RWPE2 (cell line): ENCODE results near the gene SLC35B3.
"Not testable (repeated sequence)": the region's sequence is repeated elsewhere in the genome, so short reads cannot be mapped to it uniquely, and the experiment has no call there.

ENCODE experiments used
- ATAC-seq: fragments of 200-7000 bp; cut with Tn5 transposase; 3 replicates; pipeline ENCODE4 v1.9.1; 2021; ENCODE audit warnings: low read depth
- DNase-seq: peaks from one replicate; pipeline ENCODE4 v3.0.0-alpha.2; 2020; ENCODE audit warnings: low spot score
- H3K27ac ChIP-seq: fragments of 450-650 bp; 2 replicates; pipeline ENCODE4 v1.5.1; 2017; ENCODE audit warnings: mild to moderate bottlenecking; ENCODE audit not compliant: poor library complexity, severe bottlenecking
- H3K27me3 ChIP-seq: fragments of 250-450 bp; sonication (Bioruptor Pico); 2 replicates; pipeline ENCODE4 v1.5.1; 2021; ENCODE audit warnings: mild to moderate bottlenecking, moderate library complexity; ENCODE audit not compliant: insufficient read depth, poor library complexity, severe bottlenecking
- H3K36me3 ChIP-seq: fragments of 250-450 bp; sonication (Bioruptor Pico); 2 replicates; pipeline ENCODE4 v1.5.1; 2020; ENCODE audit warnings: low read depth, mild to moderate bottlenecking, moderate library complexity
- H3K4me1 ChIP-seq: fragments of 250-450 bp; sonication (Bioruptor Pico); 2 replicates; pipeline ENCODE4 v1.5.1; 2021; ENCODE audit warnings: mild to moderate bottlenecking, moderate library complexity; ENCODE audit not compliant: insufficient read depth, poor library complexity, severe bottlenecking
- H3K4me3 ChIP-seq: fragments of 250-450 bp; sonication (Bioruptor Pico); 2 replicates; pipeline ENCODE4 v1.5.1; 2021; ENCODE audit warnings: mild to moderate bottlenecking, moderate library complexity; ENCODE audit not compliant: severe bottlenecking
- H3K9me3 ChIP-seq: fragments of 250-450 bp; sonication (Bioruptor Pico); 2 replicates; pipeline ENCODE4 v1.5.1; 2021; ENCODE audit warnings: mild to moderate bottlenecking, moderate library complexity; ENCODE audit not compliant: severe bottlenecking
- CTCF ChIP-seq: fragments of 450-650 bp; IDR thresholded peaks from one replicate; pipeline ENCODE4 v1.5.1; 2017; ENCODE audit warnings: mild to moderate bottlenecking, moderate library complexity; ENCODE audit not compliant: poor library complexity, severe bottlenecking

Gene SLC35B3

GRCh38 chr6:8420031-8420588 is 15.2 kb downstream of the SLC35B3 start:
- DNase-seq: no peak

GRCh38 chr6:8415913-8416312 is 19.4 kb downstream of the SLC35B3 start:
- no peaks in the 10 kb centered on the region for H3K27me3 ChIP-seq
- DNase-seq (no peak), ATAC-seq (no peak)
- no peak overlapping the region for H3K4me3 ChIP-seq
- no peak for TF ChIP-seq CTCF
- peaks cover 81% of the 10 kb centered on the region for H3K36me3 ChIP-seq
- no peaks in the 10 kb centered on the region for H3K9me3 ChIP-seq
- no peaks in the 10 kb centered on the region for H3K4me1 ChIP-seq
- no peak overlapping the region for H3K27ac ChIP-seq

More at GRCh38 chr6:8420031-8420588, 15.2 kb downstream of the SLC35B3 start:
- H3K4me1 ChIP-seq: no peaks in the 10 kb centered on the region
- no peaks in the 10 kb centered on the region for H3K27me3 ChIP-seq
- H3K9me3 ChIP-seq: no peaks in the 10 kb centered on the region
- H3K4me3 ChIP-seq: no peak overlapping the region
- peaks cover 52% of the 10 kb centered on the region for H3K36me3 ChIP-seq
- no peak for TF ChIP-seq CTCF
- no peak overlapping the region for H3K27ac ChIP-seq
- ATAC-seq: no peak

- H3K9me3 ChIP-seq: no peaks in the 10 kb centered on the region
- DNase-seq: no peak
- peaks cover 76% of the 10 kb centered on the region for H3K36me3 ChIP-seq
- no peaks in the 10 kb centered on the region for H3K4me1 ChIP-seq
- no peak overlapping the region for H3K27ac ChIP-seq
- no peak for TF ChIP-seq CTCF
- no peak overlapping the region for H3K4me3 ChIP-seq
- no peak for ATAC-seq
- H3K27me3 ChIP-seq: no peaks in the 10 kb centered on the region
Observed at GRCh38 chr6:8415280-8415679, 20.1 kb downstream of the SLC35B3 start.

GRCh38 chr6:8414844-8415243 is 20.5 kb downstream of the SLC35B3 start:
- no peaks in the 10 kb centered on the region for H3K9me3 ChIP-seq
- ATAC-seq (no peak), DNase-seq (no peak)
- no peaks in the 10 kb centered on the region for H3K4me1 ChIP-seq
- no peak for TF ChIP-seq CTCF
- H3K27me3 ChIP-seq: no peaks in the 10 kb centered on the region
- no peak overlapping the region for H3K4me3 ChIP-seq
- peaks cover 74% of the 10 kb centered on the region for H3K36me3 ChIP-seq
- no peak overlapping the region for H3K27ac ChIP-seq

- not testable (repeated sequence) for DNase-seq
Observed at GRCh38 chr6:8405946-8406345, 29.4 kb downstream of the SLC35B3 start.

More at GRCh38 chr6:8405946-8406345, 29.4 kb downstream of the SLC35B3 start:
- not testable (repeated sequence) for H3K27me3 ChIP-seq, H3K9me3 ChIP-seq, H3K4me1 ChIP-seq, ATAC-seq, H3K36me3 ChIP-seq, H3K4me3 ChIP-seq, H3K27ac ChIP-seq
